GM19468 (cell line): ENCODE data around the gene ACTG2.
"Not testable (repeated sequence)": the region's sequence is repeated elsewhere in the genome, so short reads cannot be mapped to it uniquely, and the experiment has no call there.

Experiments
- ATAC-seq: cut with Tn5 transposase; IDR thresholded peaks from one replicate; pipeline ENCODE4 v1.9.1; 2021; ENCODE audit warnings: mild to moderate bottlenecking, moderate library complexity, moderate number of reproducible peaks; ENCODE audit not compliant: unreplicated experiment; ENCODE audit errors: extremely low read depth

The ACTG2 gene

GRCh38 chr2:73891276-73891901 lies 1.4 kb upstream of the ACTG2 start:
- ATAC-seq: no peak

GRCh38 chr2:73893764-73894474 lies 1.1 kb downstream of the ACTG2 start:
- ATAC-seq: no peak

GRCh38 chr2:73894475-73894850 lies 1.7 kb downstream of the ACTG2 start:
- ATAC-seq: no peak

GRCh38 chr2:73894877-73895276 lies 2.1 kb downstream of the ACTG2 start:
- no peak for ATAC-seq

GRCh38 chr2:73895473-73895872 lies 2.7 kb downstream of the ACTG2 start:
- no peak for ATAC-seq

GRCh38 chr2:73896362-73897239 lies 3.8 kb downstream of the ACTG2 start:
- no peak for ATAC-seq

GRCh38 chr2:73897240-73897583 lies 4.4 kb downstream of the ACTG2 start:
- no peak for ATAC-seq

GRCh38 chr2:73897934-73898333 lies 5.1 kb downstream of the ACTG2 start:
- no peak for ATAC-seq

GRCh38 chr2:73899801-73900336 lies 7.1 kb downstream of the ACTG2 start:
- no peak for ATAC-seq

GRCh38 chr2:73901143-73901542 lies 8.3 kb downstream of the ACTG2 start:
- no peak for ATAC-seq

- ATAC-seq: no peak
Measured at GRCh38 chr2:73902284-73902683, 9.5 kb downstream of the ACTG2 start.

- ATAC-seq: no peak
Measured at GRCh38 chr2:73903313-73903712, 10.5 kb downstream of the ACTG2 start.

- ATAC-seq: not testable (repeated sequence)
Measured at GRCh38 chr2:73903949-73904613, 11.3 kb downstream of the ACTG2 start.

- no peak for ATAC-seq
Measured at GRCh38 chr2:73904952-73905351, 12.1 kb downstream of the ACTG2 start.

- no peak for ATAC-seq
Measured at GRCh38 chr2:73906847-73907505, 14.2 kb downstream of the ACTG2 start.

GRCh38 chr2:73907840-73908452 lies 15.1 kb downstream of the ACTG2 start:
- no peak for ATAC-seq

- no peak for ATAC-seq
Measured at GRCh38 chr2:73908689-73909652, 16.2 kb downstream of the ACTG2 start.

- ATAC-seq: no peak
Measured at GRCh38 chr2:73910873-73911547, 18.2 kb downstream of the ACTG2 start.
